Gastrocnemius medialis (tissue), 4 donors: ENCODE results near the gene HS3ST5. TPM values are rescaled to one million over a fixed set of nuclear protein-coding genes. Genes with fewer than 3 reads are reported as not detected.
"Not testable (repeated sequence)": the region's sequence is repeated elsewhere in the genome, so short reads cannot be mapped to it uniquely, and the experiment has no call there.

Experiments
- ATAC-seq, 2 donors: fragments of 150-250 bp; one replicate each; pipeline ENCODE4 v1.9.1; 2016
- DNase-seq, 2 donors: peaks; one replicate each; pipeline ENCODE4 v3.0.0-alpha.2; 2019
- H3K27ac ChIP-seq, 4 donors: fragments of 200-600 bp; sonication (generic); 1 replicate in 1 of 4; 2 replicates in 3 of 4; pipeline ENCODE4 v1.5.1; 2016 to 2018; ENCODE audit warnings: mild to moderate bottlenecking in 2 of 4, moderate library complexity in 1 of 4
- H3K27me3 ChIP-seq, 3 donors: fragments of 200-600 bp; sonication (generic) in 2 of 3; 1 replicate in 1 of 3; 2 replicates in 2 of 3; pipeline versions ENCODE4 v1.5.1 to v1.6.0; 2016 to 2019; ENCODE audit warnings: mild to moderate bottlenecking in 1 of 3, moderate library complexity in 1 of 3
- H3K36me3 ChIP-seq, 2 donors: fragments of 200-600 bp; sonication (generic) in 1 of 2; one replicate each; pipeline ENCODE4 v1.5.1; 2017 to 2018
- H3K4me1 ChIP-seq, 2 donors: fragments of 200-600 bp; sonication (generic) in 1 of 2; one replicate each; pipeline ENCODE4 v1.5.1; 2016 to 2017; ENCODE audit warnings: mild to moderate bottlenecking in 2 of 2
- H3K4me3 ChIP-seq, 4 donors: fragments of 200-600 bp; sonication (generic) in 3 of 4; 1 replicate in 1 of 4; 2 replicates in 3 of 4; pipeline ENCODE4 v1.5.1; 2016 to 2019; ENCODE audit warnings: mild to moderate bottlenecking in 2 of 4
- H3K9me3 ChIP-seq, 3 donors: fragments of 200-600 bp; sonication (generic) in 2 of 3; 1 replicate in 1 of 3; 2 replicates in 2 of 3; pipeline ENCODE4 v1.5.1; 2016 to 2019
- CTCF ChIP-seq, 5 experiments: fragments of 450-650 bp in 3 of 5; fragments of 200-600 bp in 2 of 5; sonication (generic) in 2 of 5; IDR thresholded peaks in 4 of 5; conservative IDR thresholded peaks in 1 of 5; 1 replicate in 4 of 5; 2 replicates in 1 of 5; pipeline ENCODE4 v1.5.1; 2016 to 2019; ENCODE audit warnings: antibody characterized with exemption in 5 of 5, mild to moderate bottlenecking in 3 of 5, moderate library complexity in 3 of 5
- POLR2A ChIP-seq, 2 donors: fragments of 450-650 bp; IDR thresholded peaks; one replicate each; pipeline ENCODE4 v1.6.1; 2017; ENCODE audit warnings: antibody characterized with exemption in 2 of 2, mild to moderate bottlenecking in 2 of 2, moderate library complexity in 2 of 2
- in situ Hi-C, 4 donors: fragments of 200-750 bp; cut with MboI; loops; one replicate each; pipeline versions ENCODE4 v1.15.0 to v1.8.0; 2017; ENCODE audit warnings: low sequenced_read_pairs in 4 of 4
- intact Hi-C: fragments of 100-400 bp; cut with DNase I; formaldehyde crosslinking; loops from one replicate; pipeline ENCODE4 v1.15.1; 2023; ENCODE audit warnings: low total_unique reads
- total RNA-seq, 4 donors: library from RNA; depleted of rRNA; stranded (reverse); fragments of >200 nt; gene quantifications; one replicate each; pipeline versions ENCODE4 v1.1.0 to v1.2.3, GENCODE V29; 2016

The HS3ST5 gene
- total RNA-seq, 4 donors from 2014 or later: 0.13 to 0.41 TPM; not detected in 2

GRCh38 chr6:114084327-114084890, 258.4 kb downstream of the HS3ST5 start:
- Histone ChIP-seq H3K4me1 (no peaks in the 10 kb centered on the region), H3K27me3 (no peaks in the 10 kb centered on the region), H3K36me3 (no peaks in the 10 kb centered on the region), H3K9me3 (no peaks in the 10 kb centered on the region), H3K27ac (no peak overlapping the region), H3K4me3 (no peak overlapping the region)
- DNase-seq (no peak), ATAC-seq (no peak)
- in situ Hi-C loops (loop anchor here in 1 of 4 donors (25.0 kb wide), 1 partner anchor 228 kb away; no protein-coding TSS in a partner anchor), intact Hi-C loops (no loop called here)
- no peak for TF ChIP-seq POLR2A (IDR thresholded peaks at IDR 0.05)
- TF ChIP-seq CTCF (IDR thresholded peaks at IDR 0.05 in 4 of 5, conservative IDR thresholded peaks at IDR 0.05 in 1 of 5): no peak

GRCh38 chr6:114083251-114083650, 259.6 kb downstream of the HS3ST5 start:
- in situ Hi-C loops (loop anchor here in 1 of 4 donors (25.0 kb wide), 1 partner anchor 229 kb away; no protein-coding TSS in a partner anchor), intact Hi-C loops (no loop called here)
- Histone ChIP-seq H3K36me3 (no peaks in the 10 kb centered on the region), H3K27ac (no peak overlapping the region), H3K9me3 (no peaks in the 10 kb centered on the region), H3K27me3 (no peaks in the 10 kb centered on the region), H3K4me3 (no peak overlapping the region), H3K4me1 (no peaks in the 10 kb centered on the region)
- TF ChIP-seq POLR2A (IDR thresholded peaks at IDR 0.05) (no peak), CTCF (IDR thresholded peaks at IDR 0.05 in 4 of 5, conservative IDR thresholded peaks at IDR 0.05 in 1 of 5) (no peak)
- ATAC-seq: no peak
- DNase-seq: no peak

- no peak overlapping the region for H3K4me3 ChIP-seq
- no peak for DNase-seq
- H3K4me1 ChIP-seq: no peaks in the 10 kb centered on the region
- no peaks in the 10 kb centered on the region for H3K36me3 ChIP-seq
- ATAC-seq: no peak
- H3K27ac ChIP-seq: no peak overlapping the region
- no peaks in the 10 kb centered on the region for H3K27me3 ChIP-seq
- intact Hi-C loops (no loop called here), in situ Hi-C loops (loop anchor here in 1 of 4 donors (25.0 kb wide), 1 partner anchor 231 kb away; no protein-coding TSS in a partner anchor)
- TF ChIP-seq POLR2A (IDR thresholded peaks at IDR 0.05) (no peak), CTCF (IDR thresholded peaks at IDR 0.05 in 4 of 5, conservative IDR thresholded peaks at IDR 0.05 in 1 of 5) (no peak)
- H3K9me3 ChIP-seq: no peaks in the 10 kb centered on the region
These were observed 261.1 kb downstream of the HS3ST5 start for GRCh38 chr6:114081730-114082129.

GRCh38 chr6:114080891-114081510, 261.8 kb downstream of the HS3ST5 start:
- DNase-seq (no peak), ATAC-seq (no peak)
- Histone ChIP-seq H3K9me3 (no peaks in the 10 kb centered on the region), H3K4me1 (no peaks in the 10 kb centered on the region), H3K4me3 (no peak overlapping the region), H3K36me3 (no peaks in the 10 kb centered on the region), H3K27ac (no peak overlapping the region), H3K27me3 (no peaks in the 10 kb centered on the region)
- in situ Hi-C loops (loop anchor here in 1 of 4 donors (25.0 kb wide), 1 partner anchor 231 kb away; no protein-coding TSS in a partner anchor), intact Hi-C loops (no loop called here)
- TF ChIP-seq POLR2A (IDR thresholded peaks at IDR 0.05) (no peak), CTCF (IDR thresholded peaks at IDR 0.05 in 4 of 5, conservative IDR thresholded peaks at IDR 0.05 in 1 of 5) (no peak)

GRCh38 chr6:114080410-114080809, 262.4 kb downstream of the HS3ST5 start:
- H3K4me3 ChIP-seq, H3K27ac ChIP-seq, H3K9me3 ChIP-seq, H3K4me1 ChIP-seq, H3K27me3 ChIP-seq, intact Hi-C loops, ATAC-seq, H3K36me3 ChIP-seq, DNase-seq: not testable (repeated sequence)
- in situ Hi-C loops: loop anchor here in 1 of 4 donors (25.0 kb wide), 1 partner anchor 232 kb away; no protein-coding TSS in a partner anchor
